Measurements from ENCODE around the gene B3GNT9. TPM values are rescaled to one million over a fixed set of nuclear protein-coding genes. Genes with fewer than 3 reads are reported as not detected.

Gene B3GNT9
- total RNA-seq, 4 donors from 2014 or later = 6.8 to 19.2 (median 14.9) TPM

GRCh38 chr16:67150047-67150832 lies 558 bp downstream of the B3GNT9 start:
- no peak for TF ChIP-seq CTCF (IDR thresholded peaks at IDR 0.05)
- peak; percentile 50 for ATAC-seq (ENCODE audit: low FRiP score)
- no peak for DNase-seq (ENCODE audit: low spot score)

DNA sequence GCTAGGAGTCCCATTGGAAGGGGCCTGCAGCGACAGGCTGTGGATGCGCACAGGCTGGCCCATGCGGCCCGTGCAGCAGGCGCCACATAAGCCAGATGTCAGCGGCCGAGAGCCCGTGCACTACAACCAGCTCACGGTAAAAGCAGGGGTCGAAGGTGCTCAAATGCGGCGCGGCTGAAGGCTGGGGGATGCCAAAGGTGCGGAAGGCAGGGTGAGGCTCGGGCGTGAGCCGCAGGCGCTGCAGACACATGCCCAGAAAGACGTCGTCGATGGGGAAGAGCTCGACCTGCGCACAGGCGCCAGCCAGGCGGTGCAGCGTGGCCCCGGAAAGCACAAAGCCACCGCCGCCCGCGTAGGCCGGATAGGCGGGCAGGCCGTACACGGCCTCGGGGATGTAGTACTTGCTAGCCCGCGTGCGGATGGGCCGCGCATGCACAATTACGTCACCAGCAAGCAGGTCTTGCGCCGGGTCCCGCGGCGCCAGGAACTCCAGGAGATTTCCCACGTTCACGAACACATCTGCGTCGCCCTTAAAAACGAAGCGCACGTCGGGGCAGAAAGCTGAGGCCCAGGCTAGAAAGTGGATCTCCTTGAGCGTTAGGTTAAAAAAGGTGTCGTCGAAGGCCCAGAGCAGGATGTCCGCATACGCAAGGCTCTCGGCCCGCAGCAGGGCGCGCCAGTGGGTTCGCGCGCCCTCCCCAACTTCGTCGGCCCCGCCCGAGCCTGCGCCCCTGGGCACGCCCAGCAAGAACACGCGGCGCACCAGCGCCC lies 1.3 kb downstream of the B3GNT9 start:
- no peak for TF ChIP-seq CTCF (IDR thresholded peaks at IDR 0.05)
- ATAC-seq (ENCODE audit: low FRiP score) = no peak
- DNase-seq (ENCODE audit: low spot score) = no peak

DNA sequence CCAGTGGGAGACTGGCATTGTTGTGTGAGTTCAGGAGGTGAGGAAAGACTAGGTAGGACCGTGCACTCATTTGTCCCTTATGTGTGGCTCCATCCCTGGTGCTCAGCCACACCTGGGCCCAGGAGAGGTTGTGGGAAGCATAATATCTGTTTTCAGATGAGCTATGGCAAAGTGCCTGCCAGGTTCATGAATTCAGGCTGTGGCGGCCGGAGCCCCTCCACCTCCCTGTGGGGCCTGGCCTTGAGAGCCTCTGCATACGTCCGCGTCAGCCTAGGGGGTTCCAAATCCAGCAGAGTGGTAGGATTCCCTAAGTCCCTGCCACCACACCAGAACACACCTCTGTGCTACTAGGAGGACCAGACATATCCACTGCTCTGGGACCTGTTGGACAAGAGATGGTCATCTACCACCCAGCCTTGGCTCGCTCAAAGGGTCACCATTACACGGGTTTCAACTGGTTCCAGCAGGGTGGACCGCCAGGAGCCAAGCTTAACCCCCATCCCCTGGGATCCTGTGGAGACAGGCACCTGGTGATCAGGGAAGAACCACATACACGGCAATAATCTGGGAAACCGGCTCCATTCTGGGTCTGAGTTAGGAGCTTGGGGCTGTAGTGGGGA lies 2.0 kb downstream of the B3GNT9 start:
- ATAC-seq (ENCODE audit: low FRiP score) = no peak
- no peak for DNase-seq (ENCODE audit: low spot score)
- TF ChIP-seq CTCF (IDR thresholded peaks at IDR 0.05) = no peak

- no peak for DNase-seq (ENCODE audit: low spot score)
- no peak for ATAC-seq (ENCODE audit: low FRiP score)
- no peak for TF ChIP-seq CTCF (IDR thresholded peaks at IDR 0.05)
These were observed 2.6 kb downstream of the B3GNT9 start for GRCh38 chr16:67148221-67148620.

DNA sequence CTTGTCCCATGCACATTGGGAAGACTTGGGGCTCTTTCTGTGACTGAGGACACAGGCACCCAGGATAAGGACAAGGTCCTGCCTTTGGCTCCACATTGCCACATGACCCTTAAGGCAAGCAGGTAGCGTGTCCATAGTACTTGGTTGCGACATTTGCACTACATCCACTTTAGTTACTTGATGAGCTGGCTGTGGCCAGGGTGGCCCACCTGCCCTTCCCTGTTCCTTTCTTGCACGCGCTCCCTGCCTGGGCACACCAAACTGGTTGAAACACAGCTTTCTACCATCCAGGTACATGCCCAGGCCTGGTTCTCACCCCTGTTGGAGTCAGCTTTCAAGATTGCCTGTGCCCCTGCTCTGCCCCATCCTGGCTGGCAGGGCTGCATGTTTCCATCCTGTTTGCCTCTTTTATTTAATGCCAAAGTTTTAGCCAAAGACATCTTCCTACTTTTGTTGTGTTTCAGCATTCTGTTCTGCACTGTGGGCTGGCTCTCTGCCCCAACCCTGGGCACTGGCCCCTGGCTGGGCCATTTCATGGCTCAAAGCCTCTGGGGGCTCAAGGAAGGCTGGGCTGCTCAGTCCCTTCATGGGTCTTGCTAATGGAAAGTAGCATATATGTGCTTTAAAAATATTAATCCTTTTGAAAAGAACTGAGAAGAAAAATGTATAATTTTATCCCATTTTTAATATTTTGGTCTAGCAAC lies 3.2 kb downstream of the B3GNT9 start:
- no peak for TF ChIP-seq CTCF (IDR thresholded peaks at IDR 0.05)
- no peak for DNase-seq (ENCODE audit: low spot score)
- ATAC-seq (ENCODE audit: low FRiP score) = no peak

DNA sequence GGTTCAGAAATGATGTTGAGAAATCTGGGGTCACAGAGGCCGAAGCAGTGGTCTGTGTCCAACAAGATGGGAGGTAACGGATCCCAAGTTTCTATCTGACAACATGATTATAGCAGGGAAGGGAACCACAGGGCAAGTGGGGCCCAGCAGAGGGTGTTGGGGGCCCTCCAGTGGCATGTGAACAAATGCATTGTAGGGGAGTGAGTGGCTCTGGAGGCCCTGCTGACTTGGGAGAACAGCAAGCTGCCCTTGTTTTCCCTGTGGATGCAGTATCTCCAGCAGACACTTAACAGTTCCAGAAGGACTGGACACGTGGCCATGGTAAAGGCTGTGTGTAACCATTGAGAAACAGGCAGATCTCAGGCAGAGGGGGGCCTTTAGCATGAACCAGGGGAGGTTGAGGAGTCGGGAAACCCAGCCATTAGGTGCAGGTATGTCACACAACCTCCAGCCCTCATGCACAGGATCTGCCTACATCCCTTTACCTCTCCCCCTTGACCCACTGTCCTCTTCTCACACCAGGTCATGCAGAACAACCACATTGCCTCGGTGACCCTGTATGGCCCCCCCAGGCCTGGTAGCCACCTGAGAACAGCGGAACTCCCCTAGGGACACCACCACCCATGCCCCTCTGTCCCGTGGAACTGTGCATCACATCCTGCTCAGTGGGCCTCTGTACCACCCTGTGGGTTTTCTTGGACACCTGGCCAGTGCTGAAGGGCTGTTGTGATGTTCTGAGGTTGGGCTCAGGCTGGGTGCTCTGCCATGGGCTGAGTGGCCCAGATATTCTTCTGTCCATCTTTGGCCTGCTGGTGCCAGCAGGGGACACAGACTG lies 4.1 kb downstream of the B3GNT9 start:
- DNase-seq (ENCODE audit: low spot score) (no peak), ATAC-seq (ENCODE audit: low FRiP score) (no peak)
- TF ChIP-seq CTCF (IDR thresholded peaks at IDR 0.05) = no peak

Data from omental fat pad (tissue), 4 donors.